ENCODE data around the gene MIPOL1. TPM values are rescaled to one million over a fixed set of nuclear protein-coding genes. Genes with fewer than 3 reads are reported as not detected.

The MIPOL1 gene
- total RNA-seq, 2 experiments from 2014 or later, result not detected

DNA sequence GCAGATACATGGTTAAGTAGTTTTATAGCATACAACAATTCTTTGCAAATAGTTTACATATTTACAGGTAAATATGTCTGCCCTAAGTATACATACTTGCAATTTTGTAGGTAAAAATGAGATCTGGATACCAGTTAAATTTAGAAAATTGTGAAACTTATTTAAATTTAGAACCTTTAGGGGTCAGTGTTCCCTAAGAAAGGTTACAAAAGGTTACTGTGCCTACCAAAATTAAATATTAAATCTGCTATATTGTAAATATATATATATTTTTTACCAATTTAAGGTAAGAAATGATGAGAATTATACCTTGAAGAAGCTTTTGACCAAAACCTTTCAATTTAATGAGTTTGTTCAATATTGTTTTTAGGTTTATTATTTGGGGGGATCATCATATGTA, 54.0 kb downstream of the MIPOL1 start:
- no TSS peak for BruUV-seq (replicated peaks)
- ChIA-PET CTCF (ENCODE audit: unreplicated experiment) (no interaction called here), POLR2A (no interaction called here)
- Histone ChIP-seq H2AFZ (ENCODE audit: low read length) (no peak overlapping the region), H3K36me3 (ENCODE audit: insufficient read depth, low read length) (no peaks in the 10 kb centered on the region), H4K20me1 (ENCODE audit: insufficient read depth, low read length) (no peaks in the 10 kb centered on the region), H3K9me2 (ENCODE audit: insufficient read depth, low read length) (no peaks in the 10 kb centered on the region; the same call in 1 of the 2 replicates), H3K4me1 (ENCODE audit: insufficient read depth, low read length, poor library complexity, severe bottlenecking) (no peaks in the 10 kb centered on the region), H3K4me2 (ENCODE audit: low read length) (no peak overlapping the region), H3K27ac (ENCODE audit: low read depth, low read length, poor library complexity, severe bottlenecking) (no peak overlapping the region), H3K4me3 (ENCODE audit: low read depth, low read length, poor library complexity, severe bottlenecking) (no peak overlapping the region), H3K9me3 (ENCODE audit: low read length) (no peaks in the 10 kb centered on the region), H3K79me2 (ENCODE audit: insufficient read depth, low read depth, low read length) (no peaks in the 10 kb centered on the region)
- DNase-seq (ENCODE audit: low spot score), result no peak
- TF ChIP-seq EZH2phosphoT487 (IDR thresholded peaks at IDR 0.05; ENCODE audit: borderline replicate concordance, low read depth, low read length), result no peak
- TF ChIP-seq, protein P1, sequence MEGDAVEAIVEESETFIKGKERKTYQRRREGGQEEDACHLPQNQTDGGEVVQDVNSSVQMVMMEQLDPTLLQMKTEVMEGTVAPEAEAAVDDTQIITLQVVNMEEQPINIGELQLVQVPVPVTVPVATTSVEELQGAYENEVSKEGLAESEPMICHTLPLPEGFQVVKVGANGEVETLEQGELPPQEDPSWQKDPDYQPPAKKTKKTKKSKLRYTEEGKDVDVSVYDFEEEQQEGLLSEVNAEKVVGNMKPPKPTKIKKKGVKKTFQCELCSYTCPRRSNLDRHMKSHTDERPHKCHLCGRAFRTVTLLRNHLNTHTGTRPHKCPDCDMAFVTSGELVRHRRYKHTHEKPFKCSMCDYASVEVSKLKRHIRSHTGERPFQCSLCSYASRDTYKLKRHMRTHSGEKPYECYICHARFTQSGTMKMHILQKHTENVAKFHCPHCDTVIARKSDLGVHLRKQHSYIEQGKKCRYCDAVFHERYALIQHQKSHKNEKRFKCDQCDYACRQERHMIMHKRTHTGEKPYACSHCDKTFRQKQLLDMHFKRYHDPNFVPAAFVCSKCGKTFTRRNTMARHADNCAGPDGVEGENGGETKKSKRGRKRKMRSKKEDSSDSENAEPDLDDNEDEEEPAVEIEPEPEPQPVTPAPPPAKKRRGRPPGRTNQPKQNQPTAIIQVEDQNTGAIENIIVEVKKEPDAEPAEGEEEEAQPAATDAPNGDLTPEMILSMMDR (conservative IDR thresholded peaks at IDR 0.05; ENCODE audit: low read length), result 0 out of 2 replicates have a peak, but pooled peaks have one; percentile 15
- intact Hi-C loops (cut with micrococcal nuclease; ENCODE audit: unreplicated experiment), result no loop called here

DNA sequence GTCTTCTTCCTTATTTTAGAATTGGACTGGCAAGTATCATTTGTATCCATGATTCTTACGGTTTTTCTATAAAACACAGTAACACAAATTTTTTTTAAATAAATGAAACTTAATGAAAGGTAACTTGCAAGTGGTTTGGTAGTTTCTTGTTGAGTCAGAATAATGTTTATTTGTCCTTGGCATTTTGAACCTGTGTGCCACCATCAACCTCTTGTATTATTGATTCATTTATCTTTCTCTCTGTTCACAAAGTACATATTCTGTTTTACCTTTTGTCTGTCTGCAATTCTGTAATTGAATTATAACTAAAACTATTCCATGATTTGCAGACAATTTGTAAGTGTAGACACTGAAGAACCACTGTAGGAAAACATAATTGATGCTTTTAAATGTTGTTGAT, 54.7 kb downstream of the MIPOL1 start:
- H3K36me3 ChIP-seq (ENCODE audit: insufficient read depth, low read length), result no peaks in the 10 kb centered on the region
- H2AFZ ChIP-seq (ENCODE audit: low read length), result no peak overlapping the region
- no TSS peak for BruUV-seq (replicated peaks)
- TF ChIP-seq, protein P1 (conservative IDR thresholded peaks at IDR 0.05; ENCODE audit: low read length), result no peak
- no peak for TF ChIP-seq EZH2phosphoT487 (IDR thresholded peaks at IDR 0.05; ENCODE audit: borderline replicate concordance, low read depth, low read length)
- H3K4me2 ChIP-seq (ENCODE audit: low read length), result no peak overlapping the region
- H3K9me2 ChIP-seq (ENCODE audit: insufficient read depth, low read length), result no peaks in the 10 kb centered on the region; the same call in 1 of the 2 replicates
- H3K79me2 ChIP-seq (ENCODE audit: insufficient read depth, low read depth, low read length), result no peaks in the 10 kb centered on the region
- no peak overlapping the region for H3K27ac ChIP-seq (ENCODE audit: low read depth, low read length, poor library complexity, severe bottlenecking)
- POLR2A ChIA-PET, result interaction anchor here (0.7 kb wide), 1 partner anchor 1459 kb away, joined by 4 read pairs; no protein-coding TSS in a partner anchor
- H4K20me1 ChIP-seq (ENCODE audit: insufficient read depth, low read length), result no peaks in the 10 kb centered on the region
- H3K9me3 ChIP-seq (ENCODE audit: low read length), result no peaks in the 10 kb centered on the region
- no peak for DNase-seq (ENCODE audit: low spot score)
- intact Hi-C loops (cut with micrococcal nuclease; ENCODE audit: unreplicated experiment), result no loop called here
- no peaks in the 10 kb centered on the region for H3K4me1 ChIP-seq (ENCODE audit: insufficient read depth, low read length, poor library complexity, severe bottlenecking)
- CTCF ChIA-PET (ENCODE audit: unreplicated experiment), result no interaction called here
- H3K4me3 ChIP-seq (ENCODE audit: low read depth, low read length, poor library complexity, severe bottlenecking), result no peak overlapping the region

DNA sequence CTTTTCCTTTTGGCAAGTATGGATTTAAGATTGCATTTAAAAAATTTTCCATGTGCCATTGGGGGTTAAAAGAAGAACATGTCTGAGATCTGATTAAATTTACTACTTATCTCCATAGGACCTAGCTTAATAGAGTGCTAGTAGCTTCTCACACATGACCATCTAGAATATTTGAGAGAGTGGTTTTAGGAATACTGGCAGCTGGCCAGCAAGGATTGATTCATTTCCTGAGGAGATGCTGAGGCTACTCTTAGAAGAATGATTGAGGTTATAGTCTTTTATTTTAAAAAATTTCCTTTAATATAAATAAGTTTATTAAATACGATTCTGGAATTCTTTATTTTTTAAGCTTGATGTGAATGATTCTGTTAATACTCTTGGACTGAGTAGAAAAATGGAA, 56.2 kb downstream of the MIPOL1 start:
- no peak for TF ChIP-seq EZH2phosphoT487 (IDR thresholded peaks at IDR 0.05; ENCODE audit: borderline replicate concordance, low read depth, low read length)
- TF ChIP-seq, protein P1 (conservative IDR thresholded peaks at IDR 0.05; ENCODE audit: low read length), result no peak
- POLR2A ChIA-PET, result no interaction called here
- H3K27ac ChIP-seq (ENCODE audit: low read depth, low read length, poor library complexity, severe bottlenecking), result no peak overlapping the region
- H3K36me3 ChIP-seq (ENCODE audit: insufficient read depth, low read length), result no peaks in the 10 kb centered on the region
- DNase-seq (ENCODE audit: low spot score), result no peak
- H3K4me2 ChIP-seq (ENCODE audit: low read length), result no peak overlapping the region
- no peak overlapping the region for H2AFZ ChIP-seq (ENCODE audit: low read length)
- H3K9me3 ChIP-seq (ENCODE audit: low read length), result no peaks in the 10 kb centered on the region
- no peaks in the 10 kb centered on the region; the same call in 1 of the 2 replicates for H3K9me2 ChIP-seq (ENCODE audit: insufficient read depth, low read length)
- no TSS peak for BruUV-seq (replicated peaks)
- intact Hi-C loops (cut with micrococcal nuclease; ENCODE audit: unreplicated experiment), result no loop called here
- H4K20me1 ChIP-seq (ENCODE audit: insufficient read depth, low read length), result no peaks in the 10 kb centered on the region
- H3K4me3 ChIP-seq (ENCODE audit: low read depth, low read length, poor library complexity, severe bottlenecking), result no peak overlapping the region
- CTCF ChIA-PET (ENCODE audit: unreplicated experiment), result no interaction called here
- no peaks in the 10 kb centered on the region for H3K79me2 ChIP-seq (ENCODE audit: insufficient read depth, low read depth, low read length)
- H3K4me1 ChIP-seq (ENCODE audit: insufficient read depth, low read length, poor library complexity, severe bottlenecking), result no peaks in the 10 kb centered on the region
